ENCODE results near the gene TTC6.

Gene TTC6

GRCh38 chr14:37623971-37624370 is 28.5 kb downstream of the TTC6 start:
- no peak for DNase-seq (ENCODE audit: low read depth in 3 of 3)

- DNase-seq (ENCODE audit: low read depth in 3 of 3) = no peak
Measured at GRCh38 chr14:37625597-37626595, 30.5 kb downstream of the TTC6 start.

- DNase-seq (ENCODE audit: low read depth in 3 of 3) = no peak
Measured at GRCh38 chr14:37637341-37637740, 41.9 kb downstream of the TTC6 start.

GRCh38 chr14:37638599-37638998 is 43.2 kb downstream of the TTC6 start:
- no peak for DNase-seq (ENCODE audit: low read depth in 3 of 3)

- DNase-seq (ENCODE audit: low read depth in 3 of 3) = no peak
Measured at GRCh38 chr14:37641117-37641516, 45.7 kb downstream of the TTC6 start.

- DNase-seq (ENCODE audit: low read depth in 3 of 3) = no peak
Measured at GRCh38 chr14:37642125-37642524, 46.7 kb downstream of the TTC6 start.

- DNase-seq (ENCODE audit: low read depth in 3 of 3) = no peak
Measured at GRCh38 chr14:37643701-37644100, 48.3 kb downstream of the TTC6 start.

Data from stimulated activated CD4-positive, alpha-beta T cell treated with anti-CD3 and anti-CD28 coated beads, TNF-alpha, amount 100 ng/mL, for 4 hours (primary cell).